H9 (cell line): ENCODE results near the gene RELA. TPM values are rescaled to one million over a fixed set of nuclear protein-coding genes. Genes with fewer than 3 reads are reported as not detected.

Experiments
- DNase-seq: peaks from one replicate; pipeline ENCODE4 v3.0.0-alpha.2; 2017
- H2AFZ ChIP-seq: one replicate; pipeline ENCODE4 v1.6.1; 2013; ENCODE audit warnings: mild to moderate bottlenecking, low read length, control low read depth, moderate library complexity
- H2AK5ac ChIP-seq: 2 replicates; pipeline ENCODE4 v1.6.1; 2013; ENCODE audit warnings: low read length, control low read depth, mixed read lengths; ENCODE audit not compliant: insufficient read length
- H2BK120ac ChIP-seq: one replicate; pipeline ENCODE4 v1.6.1; 2013; ENCODE audit warnings: low read depth, mild to moderate bottlenecking, low read length, control low read depth, inconsistent platforms; ENCODE audit not compliant: poor library complexity, severe bottlenecking
- H2BK12ac ChIP-seq: 2 replicates; pipeline ENCODE4 v1.6.1; 2013; ENCODE audit warnings: low read length, control low read depth, mixed read lengths, low read depth; ENCODE audit not compliant: insufficient read length
- H2BK15ac ChIP-seq: 2 replicates; pipeline ENCODE4 v1.6.1; 2013; ENCODE audit warnings: low read depth, low read length, control low read depth
- H2BK20ac ChIP-seq: one replicate; pipeline ENCODE4 v1.6.1; 2013; ENCODE audit warnings: low read depth, mild to moderate bottlenecking, low read length, control low read depth, inconsistent platforms; ENCODE audit not compliant: poor library complexity, severe bottlenecking
- H2BK5ac ChIP-seq: 2 replicates; pipeline ENCODE4 v1.6.1; 2013; ENCODE audit warnings: low read length, control low read depth, mixed read lengths; ENCODE audit not compliant: insufficient read length
- H3K14ac ChIP-seq: 2 replicates; pipeline ENCODE4 v1.6.1; 2013; ENCODE audit warnings: low read length, control low read depth; ENCODE audit not compliant: insufficient read depth
- H3K18ac ChIP-seq: 2 replicates; pipeline ENCODE4 v1.6.1; 2013; ENCODE audit warnings: low read depth, mild to moderate bottlenecking, mixed read lengths, low read length, control low read depth; ENCODE audit not compliant: insufficient read length
- H3K23ac ChIP-seq: 2 replicates; pipeline ENCODE4 v1.6.1; 2013; ENCODE audit warnings: low read length, control low read depth, mixed read lengths, low read depth; ENCODE audit not compliant: insufficient read length
- H3K23me2 ChIP-seq: 2 replicates; pipeline ENCODE4 v1.6.1; 2013; ENCODE audit warnings: low read depth, mild to moderate bottlenecking, mixed read lengths, low read length, control low read depth; ENCODE audit not compliant: insufficient read length, poor library complexity, severe bottlenecking
- H3K27ac ChIP-seq: 2 replicates; pipeline ENCODE4 v1.5.1; 2013; ENCODE audit warnings: low read length, control low read depth, mixed read lengths, low read depth; ENCODE audit not compliant: insufficient read length
- H3K27me3 ChIP-seq: 2 replicates; pipeline ENCODE4 v1.6.1; 2013; ENCODE audit warnings: low read length, control low read depth, inconsistent platforms; ENCODE audit not compliant: insufficient read depth
- H3K4ac ChIP-seq: 2 replicates; pipeline ENCODE4 v1.6.1; 2013; ENCODE audit warnings: low read depth, mild to moderate bottlenecking, control low read depth, inconsistent platforms, low read length, moderate library complexity
- H3K4me1 ChIP-seq: 2 replicates; pipeline ENCODE4 v1.6.1; 2013; ENCODE audit warnings: low read length, control low read depth, inconsistent platforms; ENCODE audit not compliant: insufficient read depth
- H3K4me2 ChIP-seq: 2 replicates; pipeline ENCODE4 v1.6.1; 2013; ENCODE audit warnings: low read length, control low read depth, mixed read lengths; ENCODE audit not compliant: insufficient read length, insufficient read depth
- H3K56ac ChIP-seq: 2 replicates; pipeline ENCODE4 v1.6.1; 2013; ENCODE audit warnings: low read depth, mild to moderate bottlenecking, mixed read lengths, low read length, control low read depth; ENCODE audit not compliant: insufficient read length
- H3K79me1 ChIP-seq: 2 replicates; pipeline ENCODE4 v1.6.1; 2013; ENCODE audit warnings: low read depth, mild to moderate bottlenecking, moderate library complexity, low read length, control low read depth, inconsistent platforms; ENCODE audit not compliant: insufficient read depth, poor library complexity, severe bottlenecking
- H3K79me2 ChIP-seq: 2 replicates; pipeline ENCODE4 v1.6.1; 2013; ENCODE audit warnings: low read length, control low read depth, inconsistent platforms; ENCODE audit not compliant: insufficient read depth
- H3K9ac ChIP-seq: 2 replicates; pipeline ENCODE4 v1.6.1; 2013; ENCODE audit warnings: low read length, control low read depth, mixed read lengths; ENCODE audit not compliant: insufficient read length; ENCODE audit errors: extremely low read depth
- H3K9me3 ChIP-seq: one replicate; pipeline ENCODE4 v1.6.1; 2013; ENCODE audit warnings: low read depth, low read length, inconsistent platforms; ENCODE audit not compliant: control insufficient read depth
- H3T11ph ChIP-seq: one replicate; pipeline ENCODE4 v1.6.1; 2013; ENCODE audit warnings: mild to moderate bottlenecking, low read length, control low read depth, inconsistent platforms
- H4K20me1 ChIP-seq: one replicate; pipeline ENCODE4 v1.6.1; 2013; ENCODE audit not compliant: control insufficient read depth, insufficient read length, insufficient read depth
- H4K5ac ChIP-seq: 2 replicates; pipeline ENCODE4 v1.6.1; 2013; ENCODE audit warnings: low read depth, mild to moderate bottlenecking, mixed read lengths, low read length, control low read depth; ENCODE audit not compliant: insufficient read length
- H4K8ac ChIP-seq: replicated peaks from 2 replicates; pipeline ENCODE4 v1.6.1; 2013; ENCODE audit warnings: low read length, control low read depth, mixed read lengths, low read depth; ENCODE audit not compliant: insufficient read length
- H4K91ac ChIP-seq: 2 replicates; pipeline ENCODE4 v1.6.1; 2013; ENCODE audit warnings: low read depth, mild to moderate bottlenecking, moderate library complexity, mixed read lengths, low read length, control low read depth; ENCODE audit not compliant: insufficient read length
- H3K27ac Mint-ChIP-seq, 3 experiments: 2 replicates in 2 of 3; 3 replicates in 1 of 3; pipeline ENCODE4 v1.8.0; 2020 to 2021; ENCODE audit warnings: mixed read lengths in 3 of 3, mild to moderate bottlenecking in 1 of 3, moderate library complexity in 1 of 3
- H3K27me3 Mint-ChIP-seq: 2 replicates; pipeline ENCODE4 v1.8.0; 2021; ENCODE audit warnings: low read depth, mild to moderate bottlenecking, moderate library complexity, mixed read lengths
- H3K36me3 Mint-ChIP-seq, 3 experiments: 2 replicates in 2 of 3; 3 replicates in 1 of 3; pipeline ENCODE4 v1.8.0; 2020 to 2021; ENCODE audit warnings: low read depth in 3 of 3, mixed read lengths in 3 of 3; ENCODE audit not compliant: insufficient read depth in 1 of 3
- H3K4me1 Mint-ChIP-seq, 2 experiments: 2 replicates each; pipeline ENCODE4 v1.8.0; 2020; ENCODE audit warnings: mixed read lengths in 2 of 2
- H3K4me3 Mint-ChIP-seq, 2 experiments: 2 replicates in 1 of 2; 3 replicates in 1 of 2; pipeline ENCODE4 v1.8.0; 2020 to 2021; ENCODE audit warnings: mild to moderate bottlenecking in 2 of 2, mixed read lengths in 2 of 2, moderate library complexity in 1 of 2
- H3K9me3 Mint-ChIP-seq, 2 experiments: 2 replicates in 1 of 2; 3 replicates in 1 of 2; pipeline ENCODE4 v1.8.0; 2020; ENCODE audit warnings: mild to moderate bottlenecking in 2 of 2, mixed read lengths in 2 of 2, moderate library complexity in 1 of 2
- WGBS: extraction: QIAGEN DNeasy Blood & Tissue Kit; methylation state at CpG from one replicate; pipeline ENCODE4 v1.1.7; 2013; ENCODE audit warnings: missing lambda C conversion rate, low lambda C conversion rate, mixed read lengths; ENCODE audit not compliant: insufficient read length; ENCODE audit errors: extremely low coverage; 5-methylcytosine and 5-hydroxymethylcytosine counted together
- total RNA-seq: library from RNA; stranded (reverse); gene quantifications from 2 replicates; pipeline ENCODE4 v1.2.1, GENCODE V29; 2021
- TF ChIP-seq, protein P1 (sequence below): fragments of 200-600 bp; sonication (generic); conservative IDR thresholded peaks from 3 replicates; pipeline ENCODE4 v1.8.0; 2021; ENCODE audit warnings: antibody characterized with exemption, mild to moderate bottlenecking

The RELA gene
- total RNA-seq, 1 experiment from 2014 or later: 48.8 TPM

DNA sequence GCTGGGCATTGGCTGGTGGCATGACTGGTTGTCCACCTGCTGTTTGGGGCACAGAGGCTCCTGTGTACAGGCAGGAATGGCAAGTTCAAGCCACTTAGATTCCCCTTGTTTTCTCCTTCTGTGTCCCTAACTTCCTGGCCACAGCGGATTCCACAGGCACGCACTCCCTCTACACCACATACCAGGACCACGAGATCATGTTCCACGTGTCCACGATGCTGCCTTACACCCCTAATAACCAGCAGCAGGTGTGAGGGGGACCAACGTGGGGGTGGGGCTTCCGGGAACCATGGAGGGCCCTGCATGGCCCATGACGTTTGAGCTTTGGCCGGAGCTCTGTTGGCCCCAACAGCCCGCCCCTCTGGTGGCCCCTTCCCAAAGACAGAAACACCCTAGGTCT, 17.0 kb downstream of the RELA start:
- Histone ChIP-seq H2BK12ac (no peak overlapping the region), H3K4me2 (no peak overlapping the region), H3K9ac (no peak overlapping the region), H4K91ac (no peak overlapping the region), H3K79me1 (no peaks in the 10 kb centered on the region), H3K79me2 (no peaks in the 10 kb centered on the region), H2AK5ac (no peak overlapping the region), H3K14ac (no peak overlapping the region), H2BK20ac (no peak overlapping the region), H2BK15ac (no peak overlapping the region), H3T11ph (no peak overlapping the region), H3K9me3 (no peaks in the 10 kb centered on the region), H4K5ac (no peak overlapping the region), H3K23ac (no peak overlapping the region), H4K20me1 (peaks cover 5% of the 10 kb centered on the region), H2BK120ac (no peak overlapping the region), H2BK5ac (no peak overlapping the region), H3K18ac (no peak overlapping the region), H4K8ac (no peak overlapping the region), H3K23me2 (peaks cover 11% of the 10 kb centered on the region), H3K27ac (no peak overlapping the region), H2AFZ (no peak overlapping the region), H3K4ac (no peak overlapping the region), H3K56ac (no peak overlapping the region), H3K27me3 (no peaks in the 10 kb centered on the region), H3K4me1 (peaks cover 5% of the 10 kb centered on the region; the same call in 1 of the 2 replicates)
- DNase-seq: no peak
- peaks cover 2% of the 10 kb centered on the region for H3K27me3 Mint-ChIP-seq
- peaks cover 5 to 10% (median 9%) of the 10 kb centered on the region in 3 experiments; a peak in 6 of 7 replicates for H3K36me3 Mint-ChIP-seq
- H3K27ac Mint-ChIP-seq: no peak overlapping the region
- H3K4me1 Mint-ChIP-seq: peaks cover 17 to 28% of the 10 kb centered on the region in 2 experiments
- no CpG with 5 or more reads among the region's 10 CpGs for WGBS
- no peaks in the 10 kb centered on the region; a peak in 1 of 5 replicates for H3K9me3 Mint-ChIP-seq
- no peak overlapping the region; a peak in 1 of 5 replicates for H3K4me3 Mint-ChIP-seq
- TF ChIP-seq, protein P1, sequence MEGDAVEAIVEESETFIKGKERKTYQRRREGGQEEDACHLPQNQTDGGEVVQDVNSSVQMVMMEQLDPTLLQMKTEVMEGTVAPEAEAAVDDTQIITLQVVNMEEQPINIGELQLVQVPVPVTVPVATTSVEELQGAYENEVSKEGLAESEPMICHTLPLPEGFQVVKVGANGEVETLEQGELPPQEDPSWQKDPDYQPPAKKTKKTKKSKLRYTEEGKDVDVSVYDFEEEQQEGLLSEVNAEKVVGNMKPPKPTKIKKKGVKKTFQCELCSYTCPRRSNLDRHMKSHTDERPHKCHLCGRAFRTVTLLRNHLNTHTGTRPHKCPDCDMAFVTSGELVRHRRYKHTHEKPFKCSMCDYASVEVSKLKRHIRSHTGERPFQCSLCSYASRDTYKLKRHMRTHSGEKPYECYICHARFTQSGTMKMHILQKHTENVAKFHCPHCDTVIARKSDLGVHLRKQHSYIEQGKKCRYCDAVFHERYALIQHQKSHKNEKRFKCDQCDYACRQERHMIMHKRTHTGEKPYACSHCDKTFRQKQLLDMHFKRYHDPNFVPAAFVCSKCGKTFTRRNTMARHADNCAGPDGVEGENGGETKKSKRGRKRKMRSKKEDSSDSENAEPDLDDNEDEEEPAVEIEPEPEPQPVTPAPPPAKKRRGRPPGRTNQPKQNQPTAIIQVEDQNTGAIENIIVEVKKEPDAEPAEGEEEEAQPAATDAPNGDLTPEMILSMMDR: no peak
